ENCODE data around the gene PIF1. TPM values are rescaled to one million over a fixed set of nuclear protein-coding genes. Genes with fewer than 3 reads are reported as not detected.

The PIF1 gene
- total and polyA plus RNA-seq, 9 donors, result 4.3 to 12.3 (median 6.7) TPM

DNA sequence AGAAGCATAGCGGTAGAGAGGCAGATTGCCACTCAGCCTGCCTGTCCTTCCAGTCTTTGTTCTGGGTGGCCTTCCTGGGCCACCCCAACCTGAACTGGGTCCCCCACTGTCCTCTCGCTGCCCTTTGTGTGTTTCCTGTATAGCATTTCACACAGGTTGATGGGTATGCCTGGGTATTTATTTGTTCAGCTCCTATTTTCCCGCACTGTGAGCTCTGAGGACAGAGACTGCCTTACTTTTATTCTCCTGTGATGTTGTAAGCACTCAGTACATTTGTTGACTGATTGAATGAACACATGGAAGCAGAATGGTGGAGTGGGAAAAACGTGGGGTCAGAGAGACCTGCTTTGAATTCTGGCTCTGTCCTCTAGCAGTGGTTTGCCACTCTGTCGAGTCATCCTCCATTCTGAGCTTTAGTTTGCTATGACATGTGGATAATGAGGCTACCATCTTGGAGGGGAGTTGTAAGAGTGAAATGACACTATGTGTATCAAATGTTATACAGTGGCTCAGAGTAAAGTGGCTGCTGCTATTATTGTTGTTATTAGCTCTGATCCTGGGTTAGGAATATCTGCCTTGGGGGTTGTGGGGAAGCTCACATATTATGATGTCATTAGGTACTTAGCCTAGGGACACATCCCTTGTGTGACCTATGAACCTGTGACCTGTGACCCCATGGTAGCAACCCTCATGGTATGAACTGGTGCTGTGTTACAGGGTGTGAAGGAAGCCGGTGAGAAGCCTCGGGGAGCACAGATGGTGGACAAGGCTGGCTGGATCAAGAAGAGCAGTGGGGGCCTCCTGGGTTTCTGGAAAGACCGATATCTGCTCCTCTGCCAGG, 22.6 kb upstream of the PIF1 start:
- peaks cover 49% of the 10 kb centered on the region for H3K4me1 ChIP-seq (ENCODE audit: control insufficient read depth, insufficient read depth, low read length)
- H3K36me3 ChIP-seq (ENCODE audit: control insufficient read depth, insufficient read depth, low read length), result peaks cover 46% of the 10 kb centered on the region
- no peak overlapping the region for H3K4me3 ChIP-seq (ENCODE audit: low read length)
- no peak overlapping the region for H3K27ac ChIP-seq (ENCODE audit: low read length)
- no peaks in the 10 kb centered on the region for H3K9me3 ChIP-seq (replicated peaks; ENCODE audit: control insufficient read depth, low read depth, low read length)
- H3K27me3 ChIP-seq (ENCODE audit: control insufficient read depth, insufficient read depth, low read length), result no peaks in the 10 kb centered on the region
- DNase-seq, result no peak
- WGBS (ENCODE audit: insufficient coverage), result 73% methylated on average over 6 of the region's 8 CpGs

DNA sequence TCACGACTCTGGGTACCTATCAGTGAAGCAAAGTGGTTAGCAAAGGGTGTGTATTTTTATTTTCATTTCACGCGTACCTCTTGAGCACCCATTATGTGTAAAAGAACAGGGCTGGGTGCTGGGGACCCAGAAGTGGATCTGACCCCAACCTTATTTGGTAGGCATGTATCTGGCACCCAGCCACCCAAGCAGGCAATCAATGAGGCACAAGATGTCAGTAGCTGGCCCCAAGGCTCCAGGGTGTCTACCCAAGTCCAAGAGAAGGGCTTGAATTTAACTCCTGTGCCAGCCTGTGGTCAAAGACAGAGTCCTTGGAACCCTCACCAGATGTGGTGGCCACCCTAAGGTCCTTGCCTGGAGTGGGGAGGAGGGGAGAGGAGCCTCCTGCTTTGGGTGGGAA, 22.0 kb upstream of the PIF1 start:
- Histone ChIP-seq H3K36me3 (ENCODE audit: control insufficient read depth, insufficient read depth, low read length) (peaks cover 46% of the 10 kb centered on the region), H3K27ac (ENCODE audit: low read length) (no peak overlapping the region), H3K27me3 (ENCODE audit: control insufficient read depth, insufficient read depth, low read length) (no peaks in the 10 kb centered on the region), H3K4me3 (ENCODE audit: low read length) (no peak overlapping the region), H3K4me1 (ENCODE audit: control insufficient read depth, insufficient read depth, low read length) (peaks cover 55% of the 10 kb centered on the region), H3K9me3 (replicated peaks; ENCODE audit: control insufficient read depth, low read depth, low read length) (no peaks in the 10 kb centered on the region)
- 75% methylated on average over 2 of the region's 3 CpGs for WGBS (ENCODE audit: insufficient coverage)
- no peak for DNase-seq

DNA sequence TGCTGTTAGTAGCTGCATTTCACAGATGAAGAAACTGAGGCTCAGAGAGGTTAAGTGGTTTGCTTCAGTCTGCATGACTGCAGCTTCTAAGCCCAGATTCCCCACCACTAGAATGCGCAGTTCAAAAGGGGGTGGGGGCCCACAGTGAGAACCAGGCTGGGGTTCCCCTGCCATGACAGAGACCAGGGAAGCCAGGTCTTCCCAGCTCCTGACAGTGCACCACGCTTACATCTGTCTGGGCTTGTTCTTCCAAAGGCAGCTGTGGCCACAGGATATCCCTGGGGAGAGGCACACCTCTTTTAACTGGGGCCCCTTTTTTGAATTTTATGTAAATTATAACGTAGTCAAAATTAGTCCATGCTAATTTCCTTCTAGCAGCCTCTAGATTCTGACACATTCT, 21.6 kb upstream of the PIF1 start:
- H3K9me3 ChIP-seq (replicated peaks; ENCODE audit: control insufficient read depth, low read depth, low read length), result no peaks in the 10 kb centered on the region
- no peak for DNase-seq
- no peak overlapping the region for H3K4me3 ChIP-seq (ENCODE audit: low read length)
- no peak overlapping the region for H3K27ac ChIP-seq (ENCODE audit: low read length)
- H3K36me3 ChIP-seq (ENCODE audit: control insufficient read depth, insufficient read depth, low read length), result peaks cover 44% of the 10 kb centered on the region
- peaks cover 57% of the 10 kb centered on the region for H3K4me1 ChIP-seq (ENCODE audit: control insufficient read depth, insufficient read depth, low read length)
- H3K27me3 ChIP-seq (ENCODE audit: control insufficient read depth, insufficient read depth, low read length), result no peaks in the 10 kb centered on the region
- WGBS (ENCODE audit: insufficient coverage), result 63% methylated on average over 2 of the region's 3 CpGs

DNA sequence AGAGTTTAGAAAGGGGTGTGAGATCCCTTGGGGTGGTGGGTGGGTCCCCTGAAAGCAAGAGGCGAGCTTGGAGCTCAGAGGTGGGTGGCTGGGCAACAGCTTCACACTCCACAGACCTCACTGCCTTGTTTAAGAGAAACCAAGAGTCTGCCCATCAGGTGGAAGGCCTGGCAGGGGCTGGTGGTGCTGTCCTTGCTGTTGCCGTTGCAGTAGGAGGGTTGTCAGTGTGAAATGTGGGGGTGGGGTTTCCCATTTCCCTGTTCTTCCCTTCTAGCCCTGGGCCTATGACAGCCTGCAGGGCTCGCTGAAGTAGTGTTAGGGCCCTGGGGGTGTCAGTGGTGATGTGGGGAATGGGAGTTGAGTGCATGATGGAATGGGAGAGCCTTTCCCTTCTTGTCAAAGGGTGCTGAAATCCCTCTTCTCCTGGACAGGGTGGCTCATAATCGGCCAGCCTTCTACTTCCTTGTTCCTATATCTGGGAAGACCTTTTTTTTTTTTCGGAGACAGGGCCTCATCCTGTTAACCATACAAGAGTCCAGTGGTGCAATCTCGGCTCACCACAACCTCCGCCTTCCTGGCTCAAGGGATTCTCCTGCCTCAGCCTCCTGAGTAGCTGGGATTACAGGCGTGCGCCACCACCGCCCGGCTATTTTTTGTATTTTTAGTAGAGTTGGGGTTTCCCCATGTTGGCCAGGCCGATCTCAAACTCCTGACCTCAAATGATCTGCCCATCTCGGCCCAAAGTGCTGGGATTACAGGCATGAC, 20.6 kb upstream of the PIF1 start:
- H3K4me3 ChIP-seq (ENCODE audit: low read length), result no peak overlapping the region
- peaks cover 34% of the 10 kb centered on the region for H3K36me3 ChIP-seq (ENCODE audit: control insufficient read depth, insufficient read depth, low read length)

DNA sequence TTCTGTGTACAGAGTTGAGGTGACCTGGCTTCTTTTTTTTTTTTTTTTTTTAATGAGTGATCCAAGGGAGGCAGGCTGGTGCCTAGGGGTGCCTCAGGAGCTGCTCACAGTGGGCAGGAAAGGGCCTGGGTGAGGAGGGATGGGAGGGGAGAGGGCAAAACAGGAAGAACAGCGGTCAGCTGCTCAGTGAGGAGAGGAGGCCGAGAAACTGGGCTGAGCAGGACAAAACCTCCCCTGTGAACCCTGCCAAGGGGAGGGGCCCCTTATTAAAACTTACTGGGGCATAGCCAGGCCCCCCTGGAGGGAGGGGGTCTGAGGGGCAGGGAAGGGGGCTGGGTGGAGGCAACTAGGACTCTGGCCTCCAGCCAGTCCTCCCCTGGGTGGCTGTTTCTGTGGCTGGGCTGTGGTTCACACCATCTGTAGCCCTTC, 19.8 kb upstream of the PIF1 start:
- peaks cover 53% of the 10 kb centered on the region for H3K4me1 ChIP-seq (ENCODE audit: control insufficient read depth, insufficient read depth, low read length)
- peaks cover 27% of the 10 kb centered on the region for H3K36me3 ChIP-seq (ENCODE audit: control insufficient read depth, insufficient read depth, low read length)
- peak overlapping the region; percentile 6 for H3K4me3 ChIP-seq (ENCODE audit: low read length)
- no peaks in the 10 kb centered on the region for H3K27me3 ChIP-seq (ENCODE audit: control insufficient read depth, insufficient read depth, low read length)
- no peaks in the 10 kb centered on the region for H3K9me3 ChIP-seq (replicated peaks; ENCODE audit: control insufficient read depth, low read depth, low read length)
- DNase-seq, result peak; percentile 75
- no CpG with 5 or more reads among the region's 2 CpGs for WGBS (ENCODE audit: insufficient coverage)
- peak overlapping the region; percentile 67 for H3K27ac ChIP-seq (ENCODE audit: low read length)

More for the DNA sequence above, 20.6 kb upstream of the PIF1 start:
- H3K4me1 ChIP-seq (ENCODE audit: control insufficient read depth, insufficient read depth, low read length), result peaks cover 50% of the 10 kb centered on the region
- no peaks in the 10 kb centered on the region for H3K27me3 ChIP-seq (ENCODE audit: control insufficient read depth, insufficient read depth, low read length)
- peak overlapping the region; percentile 67 for H3K27ac ChIP-seq (ENCODE audit: low read length)
- WGBS (ENCODE audit: insufficient coverage), result 83% methylated on average over 1 of the region's 13 CpGs
- no peaks in the 10 kb centered on the region for H3K9me3 ChIP-seq (replicated peaks; ENCODE audit: control insufficient read depth, low read depth, low read length)
- DNase-seq, result no peak

DNA sequence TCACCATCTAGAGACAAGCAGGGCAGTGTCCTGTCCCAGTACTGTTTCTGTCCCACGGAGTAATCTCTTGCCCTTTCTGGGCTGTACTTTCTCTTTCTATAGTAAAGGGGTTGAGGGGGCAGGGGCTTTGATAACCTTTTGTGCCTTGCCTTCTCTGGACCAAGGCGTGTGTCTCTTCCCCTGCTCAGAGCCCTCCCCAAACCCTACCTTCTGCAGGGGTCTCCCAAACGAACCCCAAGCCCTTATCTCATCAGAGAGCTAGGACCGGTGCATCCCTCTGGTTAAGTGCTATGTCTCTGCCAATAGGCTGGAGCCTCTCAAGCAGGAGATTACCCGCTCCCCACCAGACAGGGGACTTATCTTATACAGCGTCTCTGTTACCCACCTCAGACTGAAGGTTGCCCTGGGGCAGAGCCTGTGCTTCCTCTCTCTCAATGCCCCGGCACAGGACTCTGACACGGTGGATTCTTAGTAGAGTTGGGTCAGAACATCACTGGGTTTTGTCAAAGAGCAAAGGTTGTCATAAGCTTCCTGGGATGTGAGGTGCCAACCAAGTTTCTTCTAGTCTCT, 19.2 kb upstream of the PIF1 start:
- Histone ChIP-seq H3K27me3 (ENCODE audit: control insufficient read depth, insufficient read depth, low read length) (no peaks in the 10 kb centered on the region), H3K9me3 (replicated peaks; ENCODE audit: control insufficient read depth, low read depth, low read length) (no peaks in the 10 kb centered on the region), H3K4me3 (ENCODE audit: low read length) (peak overlapping the region; percentile 11), H3K36me3 (ENCODE audit: control insufficient read depth, insufficient read depth, low read length) (peaks cover 22% of the 10 kb centered on the region), H3K4me1 (ENCODE audit: control insufficient read depth, insufficient read depth, low read length) (peaks cover 53% of the 10 kb centered on the region), H3K27ac (ENCODE audit: low read length) (peak overlapping the region; percentile 67)
- WGBS (ENCODE audit: insufficient coverage), result 20% methylated on average over 1 of the region's 8 CpGs
- no peak for DNase-seq

DNA sequence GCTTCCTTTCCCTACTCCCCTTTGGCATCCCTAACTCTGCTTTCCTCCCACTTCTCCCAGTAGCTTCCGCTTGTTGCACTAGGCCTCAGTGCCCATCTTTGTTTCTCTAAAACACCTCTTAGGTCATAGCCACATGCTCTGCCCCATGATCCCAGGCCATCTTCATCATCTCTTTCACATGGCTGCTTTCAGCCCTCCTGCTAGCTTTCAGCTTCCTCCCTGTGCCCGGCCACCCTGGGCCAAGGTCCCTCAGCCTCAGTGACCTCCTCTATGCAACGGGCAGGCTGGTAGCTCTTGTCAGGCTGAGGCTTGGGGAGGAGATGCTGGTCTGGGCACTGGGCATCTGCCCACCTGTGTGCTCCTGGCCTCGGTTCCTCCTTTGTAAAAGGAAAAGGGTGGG, 18.5 kb upstream of the PIF1 start:
- Histone ChIP-seq H3K9me3 (replicated peaks; ENCODE audit: control insufficient read depth, low read depth, low read length) (no peaks in the 10 kb centered on the region), H3K4me3 (ENCODE audit: low read length) (peak overlapping the region; percentile 9), H3K36me3 (ENCODE audit: control insufficient read depth, insufficient read depth, low read length) (peaks cover 18% of the 10 kb centered on the region), H3K27ac (ENCODE audit: low read length) (peak overlapping the region; percentile 86), H3K4me1 (ENCODE audit: control insufficient read depth, insufficient read depth, low read length) (peaks cover 53% of the 10 kb centered on the region), H3K27me3 (ENCODE audit: control insufficient read depth, insufficient read depth, low read length) (no peaks in the 10 kb centered on the region)
- no peak for DNase-seq
- 83% methylated on average over 3 of the region's 4 CpGs for WGBS (ENCODE audit: insufficient coverage)

DNA sequence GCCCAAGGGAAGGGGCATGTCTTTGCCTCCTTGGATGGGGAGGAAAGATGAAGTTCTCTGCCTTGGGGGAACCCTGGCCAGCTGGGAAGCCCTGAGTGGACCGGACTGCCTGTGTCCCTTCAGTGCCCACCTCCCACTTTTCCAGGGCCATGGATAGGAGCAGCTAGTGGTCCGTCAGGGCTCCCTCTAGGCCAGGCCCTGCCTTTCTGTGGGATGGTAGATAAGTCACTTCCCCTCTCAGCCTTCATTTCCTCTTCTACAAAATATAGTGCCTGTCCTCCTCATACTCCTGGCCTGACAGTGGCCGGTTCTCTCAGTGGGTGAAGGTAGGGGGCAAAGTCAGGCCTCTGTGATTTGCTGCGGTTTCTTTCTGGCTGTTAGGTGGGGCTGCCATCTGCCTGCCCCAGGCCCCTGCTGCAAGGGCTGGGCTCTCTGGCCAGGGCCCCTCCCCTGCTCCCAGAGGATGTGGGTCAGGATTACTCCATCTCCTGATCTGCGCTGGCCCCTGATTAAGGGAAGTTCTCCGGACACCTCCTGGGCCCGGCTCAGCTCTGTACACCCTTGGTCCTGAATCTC, 17.6 kb upstream of the PIF1 start:
- H3K4me3 ChIP-seq (ENCODE audit: low read length), result peak overlapping the region; percentile 92
- DNase-seq, result peak; percentile 53
- H3K4me1 ChIP-seq (ENCODE audit: control insufficient read depth, insufficient read depth, low read length), result peaks cover 53% of the 10 kb centered on the region
- peaks cover 9% of the 10 kb centered on the region for H3K36me3 ChIP-seq (ENCODE audit: control insufficient read depth, insufficient read depth, low read length)
- WGBS (ENCODE audit: insufficient coverage), result 35% methylated on average over 4 of the region's 7 CpGs
- H3K9me3 ChIP-seq (replicated peaks; ENCODE audit: control insufficient read depth, low read depth, low read length), result no peaks in the 10 kb centered on the region
- H3K27me3 ChIP-seq (ENCODE audit: control insufficient read depth, insufficient read depth, low read length), result no peaks in the 10 kb centered on the region
- peak overlapping the region; percentile 86 for H3K27ac ChIP-seq (ENCODE audit: low read length)

DNA sequence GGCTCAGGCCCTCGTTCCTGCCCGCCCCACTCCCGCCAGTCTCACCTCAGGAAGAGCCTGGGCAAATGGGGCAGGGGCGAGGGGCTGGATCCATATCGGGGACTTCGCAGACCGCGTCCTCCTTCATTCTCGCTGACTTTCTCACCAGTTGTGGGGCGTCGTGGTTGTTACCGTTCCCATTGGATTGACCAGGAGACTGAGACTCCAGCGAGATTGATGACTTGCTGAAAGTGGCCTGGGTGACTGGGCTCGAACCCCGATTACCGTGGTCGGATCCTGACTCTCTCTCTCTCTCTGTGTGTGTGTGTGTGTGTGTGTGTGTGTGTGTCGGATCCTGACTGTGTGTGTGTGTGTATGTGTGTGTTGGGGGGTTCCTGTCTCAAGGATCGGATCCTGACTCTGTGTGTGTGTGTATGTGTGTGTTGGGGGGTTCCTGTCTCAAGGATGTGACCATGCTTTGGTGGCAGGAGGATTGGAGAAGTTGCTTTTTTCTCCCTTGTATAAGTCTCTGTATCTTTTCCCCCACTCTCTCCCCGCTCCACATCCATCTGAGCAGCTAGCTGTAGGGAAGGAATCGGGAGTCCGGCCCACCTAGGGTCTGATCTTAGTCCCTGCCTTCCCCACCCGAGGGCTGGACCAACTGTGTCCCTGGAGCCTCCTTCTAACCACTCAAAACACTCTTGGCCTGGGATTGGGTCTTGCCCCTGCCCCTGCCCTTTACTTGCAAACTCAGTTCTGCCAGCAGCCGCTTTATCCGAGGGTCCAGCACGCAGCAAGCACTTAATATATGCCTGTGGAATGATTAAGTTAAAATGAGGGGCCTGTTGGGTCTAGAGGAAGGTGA, 16.9 kb upstream of the PIF1 start:
- peaks cover 2% of the 10 kb centered on the region for H3K36me3 ChIP-seq (ENCODE audit: control insufficient read depth, insufficient read depth, low read length)
- H3K27ac ChIP-seq (ENCODE audit: low read length), result peak overlapping the region; percentile 86
- DNase-seq, result peak; percentile 57
- 0% methylated on average over 9 of the region's 26 CpGs for WGBS (ENCODE audit: insufficient coverage)
- no peaks in the 10 kb centered on the region for H3K9me3 ChIP-seq (replicated peaks; ENCODE audit: control insufficient read depth, low read depth, low read length)
- H3K27me3 ChIP-seq (ENCODE audit: control insufficient read depth, insufficient read depth, low read length), result no peaks in the 10 kb centered on the region
- peak overlapping the region; percentile 92 for H3K4me3 ChIP-seq (ENCODE audit: low read length)
- peaks cover 48% of the 10 kb centered on the region for H3K4me1 ChIP-seq (ENCODE audit: control insufficient read depth, insufficient read depth, low read length)
